GM19468 (cell line): ENCODE measurements around the gene RAD23A.

Experiments used
- ATAC-seq: cut with Tn5 transposase; IDR thresholded peaks from one replicate; pipeline ENCODE4 v1.9.1; 2021; ENCODE audit warnings: mild to moderate bottlenecking, moderate library complexity, moderate number of reproducible peaks; ENCODE audit not compliant: unreplicated experiment; ENCODE audit errors: extremely low read depth

The RAD23A gene

DNA sequence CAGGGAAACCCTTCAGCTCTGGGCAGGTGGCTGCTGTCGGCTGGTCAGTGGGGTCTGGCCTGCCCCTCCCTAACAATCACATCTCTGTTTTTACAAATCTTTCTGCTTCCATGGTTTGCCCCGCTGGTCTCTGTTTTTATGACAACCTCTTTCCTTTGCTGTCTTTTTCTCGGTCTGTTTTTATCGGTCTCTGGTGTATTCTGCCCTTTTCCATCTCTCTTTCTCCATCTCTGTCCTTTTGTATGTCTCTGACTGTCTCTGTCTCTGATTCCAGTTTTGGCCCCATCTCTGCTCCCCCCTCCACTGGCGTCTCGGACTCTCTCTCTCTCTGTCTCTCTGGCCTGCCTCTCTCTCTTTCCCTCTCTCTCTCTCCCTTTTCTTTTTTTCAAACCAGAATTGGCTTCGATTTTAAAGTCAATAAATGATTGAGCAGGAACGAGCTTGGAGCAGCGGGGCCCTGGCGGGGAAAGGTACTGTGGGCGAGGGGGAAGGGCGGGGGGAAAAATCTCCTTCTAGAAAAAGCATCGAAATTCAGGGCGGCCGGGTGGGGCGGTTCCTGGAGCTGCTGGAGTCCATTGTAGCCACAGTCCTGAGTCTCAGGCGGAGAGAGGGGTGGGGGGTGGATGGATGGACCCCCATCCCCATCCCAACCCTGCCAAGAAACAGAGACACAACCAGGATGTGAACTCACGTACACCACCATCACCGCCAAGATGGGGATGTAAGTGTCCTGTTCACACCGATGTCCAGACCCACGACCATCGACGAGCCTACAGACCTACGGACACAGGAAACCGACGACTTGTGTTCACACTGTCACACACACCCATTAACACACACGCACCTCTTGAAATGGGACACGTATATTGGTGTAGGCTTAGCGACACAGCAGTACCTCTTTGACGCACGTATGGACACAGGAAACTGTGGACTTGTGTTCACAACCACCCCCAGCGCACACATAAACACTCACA, 52.6 kb downstream of the RAD23A start:
- no peak for ATAC-seq

- no peak for ATAC-seq
These were observed 55.5 kb downstream of the RAD23A start for GRCh38 chr19:13001166-13001501.

GRCh38 chr19:13001502-13002165, 56.0 kb downstream of the RAD23A start:
- ATAC-seq: no peak

DNA sequence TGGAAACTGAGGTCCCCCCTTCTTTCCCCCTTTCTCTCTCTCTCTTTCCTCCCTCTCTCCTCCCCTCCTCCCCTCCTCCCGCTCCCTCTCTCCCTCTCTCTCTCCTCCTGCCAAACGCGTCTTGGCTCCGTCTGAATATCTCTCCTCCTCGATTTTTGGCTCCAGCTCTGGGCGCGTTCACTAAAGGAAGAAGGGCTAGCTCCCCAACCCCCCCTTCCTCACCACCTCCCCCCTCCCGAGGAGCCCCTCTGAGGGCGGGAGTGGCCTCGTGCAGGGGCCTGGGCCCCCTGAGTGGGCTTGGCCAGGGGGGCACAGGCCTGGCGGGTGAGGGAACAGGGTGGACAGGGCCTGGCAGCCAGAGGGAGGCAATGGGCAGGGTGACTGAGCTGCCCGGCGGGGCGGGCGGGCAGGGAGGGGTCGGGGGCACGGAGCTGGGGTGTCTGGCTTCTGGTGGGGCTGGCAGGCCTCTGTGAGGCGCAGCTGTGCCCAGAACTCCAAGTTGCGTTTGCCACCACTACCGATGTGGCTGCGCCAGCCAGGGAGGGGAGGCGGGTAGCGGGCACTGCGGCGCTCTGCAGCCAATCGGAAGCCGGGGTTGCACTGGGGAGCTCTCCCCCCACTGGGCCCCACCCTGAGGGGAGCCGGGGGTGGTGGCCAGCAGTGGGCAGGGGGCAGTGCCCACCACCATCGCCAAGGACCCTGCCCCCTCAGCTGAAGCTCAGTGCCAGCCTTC, 56.7 kb downstream of the RAD23A start:
- no peak for ATAC-seq

GRCh38 chr19:13003081-13003480, 57.4 kb downstream of the RAD23A start:
- ATAC-seq: no peak
